Glutamatergic neuron (in vitro differentiated cells): ENCODE data around the gene FAM221A. TPM values are rescaled to one million over a fixed set of nuclear protein-coding genes. Genes with fewer than 3 reads are reported as not detected.

Source experiments
- DNase-seq: peaks from one replicate; pipeline ENCODE4 v3.0.0; 2022
- H3K27ac Mint-ChIP-seq: one replicate; pipeline ENCODE4 v1.8.0; 2020; ENCODE audit warnings: mild to moderate bottlenecking, mixed read lengths, inconsistent platforms; ENCODE audit not compliant: unreplicated experiment
- H3K27me3 Mint-ChIP-seq: one replicate; pipeline ENCODE4 v1.8.0; 2020; ENCODE audit warnings: mild to moderate bottlenecking, moderate library complexity, mixed read lengths, inconsistent platforms; ENCODE audit not compliant: unreplicated experiment
- H3K36me3 Mint-ChIP-seq: one replicate; pipeline ENCODE4 v1.8.0; 2020; ENCODE audit warnings: mild to moderate bottlenecking, mixed read lengths, inconsistent platforms; ENCODE audit not compliant: unreplicated experiment
- H3K4me1 Mint-ChIP-seq: one replicate; pipeline ENCODE4 v1.8.0; 2020; ENCODE audit warnings: mild to moderate bottlenecking, low read depth, mixed read lengths, inconsistent platforms; ENCODE audit not compliant: unreplicated experiment
- H3K4me3 Mint-ChIP-seq: one replicate; pipeline ENCODE4 v1.8.0; 2020; ENCODE audit warnings: mild to moderate bottlenecking, mixed read lengths, inconsistent platforms; ENCODE audit not compliant: unreplicated experiment
- H3K9me3 Mint-ChIP-seq: one replicate; pipeline ENCODE4 v1.8.0; 2020; ENCODE audit warnings: mild to moderate bottlenecking, moderate library complexity, mixed read lengths, inconsistent platforms; ENCODE audit not compliant: unreplicated experiment
- CTCF ChIP-seq: fragments of 200-600 bp; sonication (generic); IDR thresholded peaks from one replicate; pipeline ENCODE4 v1.5.0; 2021; ENCODE audit not compliant: partially characterized antibody, unreplicated experiment
- total RNA-seq: library from RNA; stranded (reverse); fragmentation: NEBNext Ultra II Directional; extraction: Animal tissue kit (Norgen Biotek cat#: 25700); gene quantifications from one replicate; pipeline ENCODE4 v1.2.1, GENCODE V29; 2021; ENCODE audit not compliant: unreplicated experiment

FAM221A gene
- total RNA-seq, 1 donor from 2014 or later, result 23.2 TPM

- DNase-seq, result no peak
- no peaks in the 10 kb centered on the region for H3K36me3 Mint-ChIP-seq
- H3K4me3 Mint-ChIP-seq, result no peak overlapping the region
- no peak for TF ChIP-seq CTCF
- no peaks in the 10 kb centered on the region for H3K4me1 Mint-ChIP-seq
- no peaks in the 10 kb centered on the region for H3K9me3 Mint-ChIP-seq
- no peaks in the 10 kb centered on the region for H3K27me3 Mint-ChIP-seq
- H3K27ac Mint-ChIP-seq, result no peak overlapping the region
Observed at GRCh38 chr7:23687011-23687410, 7.0 kb downstream of the FAM221A start.

- Mint-ChIP-seq H3K36me3 (peaks cover 4% of the 10 kb centered on the region), H3K9me3 (no peaks in the 10 kb centered on the region), H3K27me3 (no peaks in the 10 kb centered on the region), H3K27ac (no peak overlapping the region), H3K4me1 (no peaks in the 10 kb centered on the region), H3K4me3 (no peak overlapping the region)
- no peak for TF ChIP-seq CTCF
- DNase-seq, result no peak
Observed at GRCh38 chr7:23689165-23689564, 9.2 kb downstream of the FAM221A start.

- TF ChIP-seq CTCF, result no peak
- no peak overlapping the region for H3K4me3 Mint-ChIP-seq
- no peak overlapping the region for H3K27ac Mint-ChIP-seq
- no peaks in the 10 kb centered on the region for H3K9me3 Mint-ChIP-seq
- no peaks in the 10 kb centered on the region for H3K4me1 Mint-ChIP-seq
- no peak for DNase-seq
- H3K36me3 Mint-ChIP-seq, result peaks cover 7% of the 10 kb centered on the region
- no peaks in the 10 kb centered on the region for H3K27me3 Mint-ChIP-seq
Observed at GRCh38 chr7:23691320-23691719, 11.3 kb downstream of the FAM221A start.

- peaks cover 7% of the 10 kb centered on the region for H3K36me3 Mint-ChIP-seq
- H3K27ac Mint-ChIP-seq, result no peak overlapping the region
- no peak for DNase-seq
- H3K4me1 Mint-ChIP-seq, result no peaks in the 10 kb centered on the region
- H3K27me3 Mint-ChIP-seq, result no peaks in the 10 kb centered on the region
- H3K9me3 Mint-ChIP-seq, result no peaks in the 10 kb centered on the region
- H3K4me3 Mint-ChIP-seq, result no peak overlapping the region
- no peak for TF ChIP-seq CTCF
Observed at GRCh38 chr7:23693224-23693623, 13.2 kb downstream of the FAM221A start.

- peaks cover 7% of the 10 kb centered on the region for H3K36me3 Mint-ChIP-seq
- H3K4me3 Mint-ChIP-seq, result no peak overlapping the region
- peak; percentile 80 for DNase-seq
- H3K4me1 Mint-ChIP-seq, result no peaks in the 10 kb centered on the region
- peak; percentile 84 for TF ChIP-seq CTCF
- no peaks in the 10 kb centered on the region for H3K27me3 Mint-ChIP-seq
- no peaks in the 10 kb centered on the region for H3K9me3 Mint-ChIP-seq
- H3K27ac Mint-ChIP-seq, result no peak overlapping the region
Observed at GRCh38 chr7:23696916-23697441, 17.0 kb downstream of the FAM221A start.
